OCI-LY7 (cell line): ENCODE data around the gene OR2T8. TPM values are rescaled to one million over a fixed set of nuclear protein-coding genes. Genes with fewer than 3 reads are reported as not detected.
"Not testable (repeated sequence)": the region's sequence is repeated elsewhere in the genome, so short reads cannot be mapped to it uniquely, and the experiment has no call there.

ENCODE experiments used
- BruUV-seq: library from RNA; stranded (reverse); fragments of 400-500 nt; replicated peaks from 2 replicates; lab custom pipeline; 2021; lab: Mats Ljungman, UMichigan
- CTCF ChIA-PET: fragments of 300-600 bp; sonication (Branson Sonifier 250); formaldehyde crosslinking; loops from one replicate; lab custom pipeline; 2022; ENCODE audit warnings: antibody characterized with exemption; ENCODE audit not compliant: unreplicated experiment; lab: Charles Lee
- POLR2A ChIA-PET: fragments of 300-600 bp; sonication (Branson Sonifier 250); formaldehyde crosslinking; loops from one replicate; lab custom pipeline; 2022; ENCODE audit warnings: antibody characterized with exemption; lab: Charles Lee
- DNase-seq: peaks from one replicate; pipeline ENCODE4 v3.0.0-alpha.2; 2015; ENCODE audit warnings: low spot score
- H2AFZ ChIP-seq: fragments of 200-600 bp; sonication (generic), shearing (Covaris generic); 2 replicates; pipeline ENCODE4 v1.6.1; 2014; ENCODE audit warnings: mild to moderate bottlenecking, antibody characterized with exemption, low read length, moderate library complexity
- H3K27ac ChIP-seq: fragments of 200-600 bp; sonication (generic); 2 replicates; pipeline ENCODE4 v1.5.1; 2014; ENCODE audit warnings: mixed run types, low read depth, mild to moderate bottlenecking, moderate library complexity, low read length, inconsistent platforms; ENCODE audit not compliant: poor library complexity, severe bottlenecking
- H3K36me3 ChIP-seq: fragments of 200-600 bp; sonication (generic); 2 replicates; pipeline ENCODE4 v1.6.1; 2014; ENCODE audit warnings: mild to moderate bottlenecking, antibody characterized with exemption, low read length, moderate library complexity, mixed read lengths; ENCODE audit not compliant: insufficient read depth
- H3K4me1 ChIP-seq: fragments of 200-600 bp; sonication (generic); 2 replicates; pipeline ENCODE4 v1.5.1; 2014; ENCODE audit warnings: mild to moderate bottlenecking, low read length; ENCODE audit not compliant: insufficient read depth, poor library complexity, severe bottlenecking
- H3K4me2 ChIP-seq: fragments of 200-600 bp; sonication (generic); 2 replicates; pipeline ENCODE4 v1.6.1; 2014; ENCODE audit warnings: mild to moderate bottlenecking, low read length
- H3K4me3 ChIP-seq: fragments of 200-600 bp; sonication (generic); 2 replicates; pipeline ENCODE4 v1.5.1; 2014; ENCODE audit warnings: mild to moderate bottlenecking, low read depth, low read length; ENCODE audit not compliant: poor library complexity, severe bottlenecking
- H3K79me2 ChIP-seq: fragments of 200-600 bp; sonication (generic); 2 replicates; pipeline ENCODE4 v1.6.1; 2016; ENCODE audit warnings: low read depth, mild to moderate bottlenecking, low read length, moderate library complexity, mixed read lengths; ENCODE audit not compliant: insufficient read depth
- H3K9me2 ChIP-seq: fragments of 200-600 bp; sonication (generic); 2 replicates; pipeline ENCODE4 v1.6.1; 2016; ENCODE audit warnings: mild to moderate bottlenecking, low read length, mixed read lengths; ENCODE audit not compliant: insufficient read depth
- H3K9me3 ChIP-seq: fragments of 200-600 bp; sonication (generic); 2 replicates; pipeline ENCODE4 v1.6.1; 2014; ENCODE audit warnings: mild to moderate bottlenecking, mixed run types, low read length, mixed read lengths
- H4K20me1 ChIP-seq: fragments of 200-600 bp; sonication (generic); 2 replicates; pipeline ENCODE4 v1.6.1; 2014; ENCODE audit warnings: mild to moderate bottlenecking, antibody characterized with exemption, low read length, moderate library complexity, mixed read lengths; ENCODE audit not compliant: insufficient read depth
- EZH2phosphoT487 ChIP-seq: fragments of 200-600 bp; sonication (generic); IDR thresholded peaks from 2 replicates; pipeline ENCODE4 v1.6.1; 2018; ENCODE audit warnings: low read depth, borderline replicate concordance, mild to moderate bottlenecking, mixed run types, antibody characterized with exemption, low read length, moderate library complexity, mixed read lengths
- intact Hi-C: fragments of 100-400 bp; cut with micrococcal nuclease; formaldehyde crosslinking; loops from one replicate; pipeline ENCODE4 v1.10.0; 2022; ENCODE audit not compliant: unreplicated experiment
- total RNA-seq, 2 experiments: library from RNA; depleted of rRNA in 1 of 2; stranded (reverse); fragments of >200 nt in 1 of 2; shearing (Covaris generic) in 1 of 2; gene quantifications; 2 replicates each; pipeline ENCODE4 v1.2.3, GENCODE V29; 2014 to 2022
- TF ChIP-seq, protein P1 (sequence below): fragments of 200-600 bp; sonication (generic); conservative IDR thresholded peaks from 2 replicates; pipeline ENCODE4 v1.5.1; 2014; ENCODE audit warnings: mild to moderate bottlenecking, antibody characterized with exemption, low read length, moderate library complexity, mixed read lengths

The OR2T8 gene
- total RNA-seq, 2 experiments from 2014 or later: not detected

- TF ChIP-seq, protein P1, sequence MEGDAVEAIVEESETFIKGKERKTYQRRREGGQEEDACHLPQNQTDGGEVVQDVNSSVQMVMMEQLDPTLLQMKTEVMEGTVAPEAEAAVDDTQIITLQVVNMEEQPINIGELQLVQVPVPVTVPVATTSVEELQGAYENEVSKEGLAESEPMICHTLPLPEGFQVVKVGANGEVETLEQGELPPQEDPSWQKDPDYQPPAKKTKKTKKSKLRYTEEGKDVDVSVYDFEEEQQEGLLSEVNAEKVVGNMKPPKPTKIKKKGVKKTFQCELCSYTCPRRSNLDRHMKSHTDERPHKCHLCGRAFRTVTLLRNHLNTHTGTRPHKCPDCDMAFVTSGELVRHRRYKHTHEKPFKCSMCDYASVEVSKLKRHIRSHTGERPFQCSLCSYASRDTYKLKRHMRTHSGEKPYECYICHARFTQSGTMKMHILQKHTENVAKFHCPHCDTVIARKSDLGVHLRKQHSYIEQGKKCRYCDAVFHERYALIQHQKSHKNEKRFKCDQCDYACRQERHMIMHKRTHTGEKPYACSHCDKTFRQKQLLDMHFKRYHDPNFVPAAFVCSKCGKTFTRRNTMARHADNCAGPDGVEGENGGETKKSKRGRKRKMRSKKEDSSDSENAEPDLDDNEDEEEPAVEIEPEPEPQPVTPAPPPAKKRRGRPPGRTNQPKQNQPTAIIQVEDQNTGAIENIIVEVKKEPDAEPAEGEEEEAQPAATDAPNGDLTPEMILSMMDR: peak; percentile 82
- peak overlapping the region; percentile 65 for H3K4me3 ChIP-seq
- POLR2A ChIA-PET: interaction anchor here (0.7 kb wide), 1 partner anchor 1142 kb away, joined by 4 read pairs; no protein-coding TSS in a partner anchor
- H3K9me2 ChIP-seq, H3K4me1 ChIP-seq, H4K20me1 ChIP-seq, H3K36me3 ChIP-seq, H3K27ac ChIP-seq, CTCF ChIA-PET, H3K9me3 ChIP-seq, H3K79me2 ChIP-seq, BruUV-seq: not testable (repeated sequence)
- peak overlapping the region; percentile 78; the same call in 1 of the 2 replicates for H2AFZ ChIP-seq
- peak overlapping the region; percentile 58; the same call in 1 of the 2 replicates for H3K4me2 ChIP-seq
- intact Hi-C loops: loop anchor here (10.0 kb wide), 1 partner anchor 208 kb away; the partner anchor contains the start of gene OR2M5
- peak; percentile 82 for DNase-seq
Observed at GRCh38 chr1:247936965-247937734, 17.1 kb downstream of the OR2T8 start.

- H3K9me3 ChIP-seq: no peaks in the 10 kb centered on the region
- no peak overlapping the region for H2AFZ ChIP-seq
- no TSS peak for BruUV-seq
- TF ChIP-seq, protein P1: no peak
- TF ChIP-seq EZH2phosphoT487: no peak
- no peaks in the 10 kb centered on the region for H4K20me1 ChIP-seq
- H3K4me3 ChIP-seq: no peak overlapping the region
- no peak overlapping the region for H3K4me2 ChIP-seq
- no peak overlapping the region for H3K27ac ChIP-seq
- DNase-seq: no peak
- POLR2A ChIA-PET: no interaction called here
- CTCF ChIA-PET: no interaction called here
- intact Hi-C loops: no loop called here
- no peaks in the 10 kb centered on the region for H3K36me3 ChIP-seq
- no peaks in the 10 kb centered on the region for H3K9me2 ChIP-seq
- no peaks in the 10 kb centered on the region for H3K79me2 ChIP-seq
- H3K4me1 ChIP-seq: no peaks in the 10 kb centered on the region
Observed at GRCh38 chr1:247942624-247943023, 22.6 kb downstream of the OR2T8 start.

- no TSS peak for BruUV-seq
- Histone ChIP-seq H3K79me2 (no peaks in the 10 kb centered on the region), H2AFZ (no peak within 1 kb of the TSS), H3K36me3 (no peaks in the 10 kb centered on the region), H3K4me2 (no peak within 1 kb of the TSS), H4K20me1 (no peaks in the 10 kb centered on the region), H3K27ac (no peak within 1 kb of the TSS), H3K4me1 (no peaks in the 10 kb centered on the region), H3K9me3 (no peaks in the 10 kb centered on the region), H3K4me3 (no peak within 1 kb of the TSS), H3K9me2 (no peaks in the 10 kb centered on the region)
- CTCF ChIA-PET: no interaction called here
- TF ChIP-seq, protein P1: no peak
- TF ChIP-seq EZH2phosphoT487: no peak
- POLR2A ChIA-PET: no interaction called here
- intact Hi-C loops: no loop called here
- DNase-seq: no peak
Observed at GRCh38 chr1:247948558-247948957, 28.5 kb downstream of the OR2T8 start, which contains the start of gene OR2L8. Gene OR2L8, plus strand, starts transcription at chr1:247948858. Its CDS starts 0 bp downstream, at chr1:247948858.
